ENCODE measurements around the gene PIGS. TPM values are rescaled to one million over a fixed set of nuclear protein-coding genes. Genes with fewer than 3 reads are reported as not detected.
"Not testable (repeated sequence)": the region's sequence is repeated elsewhere in the genome, so short reads cannot be mapped to it uniquely, and the experiment has no call there.

The PIGS gene
- total RNA-seq, 1 donor, result 26.9 TPM

DNA sequence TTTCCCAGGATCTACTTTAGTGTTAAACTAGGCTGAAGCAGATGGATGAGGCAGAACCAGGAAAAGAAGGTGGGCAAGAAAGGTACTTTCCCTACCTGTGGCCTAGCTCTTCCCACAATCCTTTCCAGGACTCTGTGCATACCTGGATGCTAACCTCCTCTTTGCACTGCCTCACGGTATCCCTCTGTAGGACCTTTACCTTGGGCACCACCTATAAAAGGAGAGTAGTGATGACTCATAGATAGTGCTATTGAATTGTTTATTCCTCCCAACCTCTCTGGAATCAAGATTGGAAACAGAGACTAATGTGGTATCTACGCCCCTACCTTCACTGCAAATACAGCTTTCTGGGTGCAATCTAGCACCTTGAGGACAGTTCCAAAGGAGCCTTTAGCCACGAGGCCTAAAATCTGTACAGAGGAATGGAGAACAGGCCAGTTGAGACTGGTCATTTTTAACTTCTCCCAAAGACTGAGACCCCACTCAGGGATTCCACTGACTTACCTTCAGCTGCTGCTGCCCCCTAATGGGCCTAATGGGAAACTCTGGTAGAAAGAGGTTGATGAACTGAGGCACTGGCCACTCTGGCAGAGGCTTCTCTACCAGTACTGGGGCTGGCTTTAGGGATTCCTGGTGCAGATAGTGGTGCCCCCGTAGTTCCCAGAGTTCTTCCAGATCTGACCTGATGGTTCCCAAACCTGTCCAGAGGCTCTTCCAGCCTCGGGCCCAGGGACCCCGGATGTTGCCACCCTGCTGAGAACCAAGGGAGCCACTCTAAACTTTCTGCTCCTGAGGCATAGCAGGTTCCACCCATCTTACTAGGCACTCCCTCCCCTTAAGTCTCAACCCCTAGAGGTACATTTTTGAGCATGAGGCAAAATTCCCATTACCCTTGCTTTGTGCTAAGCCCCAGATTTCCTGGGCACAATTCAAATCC is 41.9 kb upstream of the PIGS start:
- TF ChIP-seq, protein P1, sequence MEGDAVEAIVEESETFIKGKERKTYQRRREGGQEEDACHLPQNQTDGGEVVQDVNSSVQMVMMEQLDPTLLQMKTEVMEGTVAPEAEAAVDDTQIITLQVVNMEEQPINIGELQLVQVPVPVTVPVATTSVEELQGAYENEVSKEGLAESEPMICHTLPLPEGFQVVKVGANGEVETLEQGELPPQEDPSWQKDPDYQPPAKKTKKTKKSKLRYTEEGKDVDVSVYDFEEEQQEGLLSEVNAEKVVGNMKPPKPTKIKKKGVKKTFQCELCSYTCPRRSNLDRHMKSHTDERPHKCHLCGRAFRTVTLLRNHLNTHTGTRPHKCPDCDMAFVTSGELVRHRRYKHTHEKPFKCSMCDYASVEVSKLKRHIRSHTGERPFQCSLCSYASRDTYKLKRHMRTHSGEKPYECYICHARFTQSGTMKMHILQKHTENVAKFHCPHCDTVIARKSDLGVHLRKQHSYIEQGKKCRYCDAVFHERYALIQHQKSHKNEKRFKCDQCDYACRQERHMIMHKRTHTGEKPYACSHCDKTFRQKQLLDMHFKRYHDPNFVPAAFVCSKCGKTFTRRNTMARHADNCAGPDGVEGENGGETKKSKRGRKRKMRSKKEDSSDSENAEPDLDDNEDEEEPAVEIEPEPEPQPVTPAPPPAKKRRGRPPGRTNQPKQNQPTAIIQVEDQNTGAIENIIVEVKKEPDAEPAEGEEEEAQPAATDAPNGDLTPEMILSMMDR (IDR thresholded peaks at IDR 0.05; ENCODE audit: insufficient read depth, low read length), result peak; percentile 75
- no peak overlapping the region for H3K4me3 ChIP-seq (ENCODE audit: low read depth, low read length)
- DNase-seq (ENCODE audit: low read depth), result peak; percentile 39

DNA sequence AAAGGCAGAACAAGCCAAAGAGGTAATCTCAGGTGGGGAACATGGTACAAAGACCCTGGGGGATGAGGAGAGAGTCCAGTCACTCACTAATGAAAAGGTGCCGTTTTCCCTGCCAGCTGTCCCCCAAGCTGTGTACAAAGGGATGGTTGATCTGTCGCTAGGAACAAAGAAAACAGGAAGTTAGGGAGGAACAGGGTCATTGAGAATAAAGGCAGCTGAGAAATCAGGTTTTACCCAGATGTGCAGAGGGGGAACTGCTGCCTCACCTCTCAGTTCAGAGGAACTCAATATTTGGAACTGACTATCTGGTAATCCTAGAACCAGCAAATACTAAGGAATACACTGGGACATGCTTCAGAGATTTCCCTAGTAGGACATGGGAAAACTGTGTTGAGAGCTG is 41.2 kb upstream of the PIGS start:
- TF ChIP-seq, protein P1 (IDR thresholded peaks at IDR 0.05; ENCODE audit: insufficient read depth, low read length), result no peak
- H3K4me3 ChIP-seq (ENCODE audit: low read depth, low read length), result no peak overlapping the region
- DNase-seq (ENCODE audit: low read depth), result no peak

DNA sequence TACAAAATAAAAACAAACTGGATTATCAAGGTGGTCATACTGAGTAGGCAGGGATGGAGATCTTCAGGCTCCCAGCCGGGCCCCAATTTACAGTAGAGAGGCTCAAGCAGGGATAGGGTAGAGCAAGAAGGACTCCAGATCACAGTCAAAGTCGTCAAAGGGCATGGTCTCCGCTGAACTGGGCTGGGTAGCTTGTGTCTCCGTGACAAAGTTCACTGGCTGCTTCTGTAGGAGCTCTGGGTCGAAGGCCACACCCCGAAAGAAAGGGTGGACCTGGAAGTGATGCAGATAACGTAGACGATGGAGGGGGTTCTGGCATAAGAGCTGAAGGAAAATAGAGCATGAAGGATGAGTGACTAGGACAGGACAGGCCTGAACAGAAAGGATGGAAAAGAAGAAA is 39.1 kb upstream of the PIGS start:
- H3K4me3 ChIP-seq (ENCODE audit: low read depth, low read length), result no peak overlapping the region
- TF ChIP-seq, protein P1 (IDR thresholded peaks at IDR 0.05; ENCODE audit: insufficient read depth, low read length), result no peak
- no peak for DNase-seq (ENCODE audit: low read depth)

DNA sequence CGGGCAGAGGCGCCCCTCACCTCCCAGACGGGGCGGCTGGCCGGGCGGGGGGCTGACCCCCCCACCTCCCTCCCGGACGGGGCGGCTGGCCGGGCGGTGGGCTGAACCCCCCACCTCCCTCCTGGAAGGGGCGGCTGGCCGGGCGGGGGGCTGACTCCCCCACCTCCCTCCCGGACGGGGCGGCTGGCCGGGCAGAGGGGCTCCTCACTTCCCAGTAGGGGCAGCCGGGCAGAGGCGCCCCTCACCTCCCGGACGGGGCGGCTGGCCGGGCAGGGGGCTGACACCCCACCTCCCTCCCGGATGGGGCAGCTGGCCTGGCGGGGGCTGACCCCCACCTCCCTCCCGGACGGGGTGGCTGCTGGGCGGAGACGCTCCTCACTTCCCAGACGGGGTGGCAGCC is 32.7 kb upstream of the PIGS start:
- DNase-seq (ENCODE audit: low read depth); H3K4me3 ChIP-seq (ENCODE audit: low read depth, low read length): not testable (repeated sequence)

DNA sequence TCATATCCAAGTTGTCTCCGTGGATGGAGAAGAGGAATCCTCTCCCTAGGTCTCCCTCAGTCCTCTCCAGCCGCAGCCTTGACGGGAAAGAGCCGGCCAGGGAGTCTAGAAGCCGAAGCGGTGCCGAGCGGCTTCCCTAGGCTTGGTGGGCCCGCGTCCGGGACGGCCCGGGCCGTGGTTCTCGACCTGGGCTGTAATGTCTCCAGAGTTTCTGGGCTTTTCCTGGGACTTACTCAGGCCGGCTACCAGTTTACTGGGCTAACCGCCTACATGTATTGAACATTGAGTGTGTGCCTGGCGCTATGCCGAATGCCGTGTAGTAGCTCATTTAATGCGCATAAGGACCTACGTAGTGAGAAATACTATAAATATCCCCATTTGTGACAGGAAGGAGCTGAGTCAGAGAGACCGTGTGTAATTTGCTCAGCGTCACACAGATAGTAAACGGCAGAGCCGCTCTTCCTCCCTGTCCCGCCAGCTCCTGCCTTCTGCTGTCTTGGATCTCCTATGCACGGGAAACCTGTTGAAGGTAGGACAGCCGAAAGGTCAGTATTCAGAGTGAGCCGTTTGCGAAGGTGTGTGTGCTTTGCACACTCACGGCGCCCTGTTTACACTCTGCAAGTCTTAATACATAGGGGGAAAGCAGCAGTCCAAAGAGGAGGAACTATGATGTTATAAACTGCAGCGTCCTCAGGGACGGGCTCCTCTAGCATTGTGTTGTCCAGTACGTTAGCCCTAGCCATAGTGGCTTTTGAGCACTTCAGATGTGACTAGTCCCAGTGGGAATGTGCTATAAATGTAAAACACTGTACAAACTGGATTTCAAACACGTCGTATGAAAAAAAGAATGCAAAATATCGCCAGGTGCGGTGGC is 28.2 kb upstream of the PIGS start:
- peak overlapping the region; percentile 86 for H3K4me3 ChIP-seq (ENCODE audit: low read depth, low read length)
- peak; percentile 89 for DNase-seq (ENCODE audit: low read depth)
- TF ChIP-seq, protein P1 (IDR thresholded peaks at IDR 0.05; ENCODE audit: insufficient read depth, low read length), result no peak

DNA sequence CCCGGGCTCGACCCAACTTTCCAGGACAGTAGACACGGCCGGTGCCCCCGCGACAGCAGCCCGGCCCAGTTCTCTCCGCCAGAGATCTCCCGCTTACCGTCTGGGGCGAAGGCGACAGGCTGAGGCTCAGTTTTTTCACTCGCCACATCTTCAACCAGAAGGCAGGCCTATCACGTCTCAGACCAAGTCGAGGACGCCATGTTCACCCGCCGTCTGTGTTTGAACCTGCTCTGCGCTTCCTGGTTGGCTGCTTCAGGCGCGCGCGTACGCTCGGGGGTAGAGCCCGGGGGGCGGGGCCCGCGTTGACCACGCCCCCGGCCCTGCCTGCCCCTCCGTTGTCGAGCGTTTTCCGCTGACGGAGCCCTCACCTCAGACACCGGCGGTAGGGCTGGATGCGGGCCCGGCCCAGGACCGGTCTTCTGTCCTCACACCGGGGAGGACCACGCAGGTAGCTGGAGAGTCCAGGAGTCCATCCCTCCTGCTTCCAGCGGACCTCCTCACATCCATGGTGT is 27.5 kb upstream of the PIGS start, which contains the start of gene SPAG5:
TSS of gene SPAG5 (minus strand) at position 227 of the 512 bp plus-strand sequence. CDS start at position 148, 79 bp downstream.
- H3K4me3 ChIP-seq (ENCODE audit: low read depth, low read length), result peak within 1 kb of the TSS; percentile 86
- TF ChIP-seq, protein P1 (IDR thresholded peaks at IDR 0.05; ENCODE audit: insufficient read depth, low read length), result no peak
- DNase-seq (ENCODE audit: low read depth), result peak; percentile 83

Measured in fibroblast of the aortic adventitia (primary cell).